ENCODE measurements around the gene ZNF467.

Gene ZNF467

GRCh38 chr7:149773446-149774236 is at the start of gene ZNF467:
TSS of gene ZNF467 (minus strand) at chr7:149773588. CDS start at chr7:149771032, 2,556 bp downstream.
- no peak for DNase-seq (ENCODE audit: low spot score)

GRCh38 chr7:149822353-149822943 is 49.1 kb upstream of the ZNF467 start:
- no peak for DNase-seq (ENCODE audit: low spot score)

- no peak for DNase-seq (ENCODE audit: low spot score)
Observed at GRCh38 chr7:149821191-149822148, 48.1 kb upstream of the ZNF467 start.

- no peak for DNase-seq (ENCODE audit: low spot score)
Observed at GRCh38 chr7:149820622-149821190, 47.3 kb upstream of the ZNF467 start.

- no peak for DNase-seq (ENCODE audit: low spot score)
Observed at GRCh38 chr7:149819961-149820340, 46.6 kb upstream of the ZNF467 start.

- DNase-seq (ENCODE audit: low spot score) = no peak
Observed at GRCh38 chr7:149819141-149819960, 46.0 kb upstream of the ZNF467 start.

GRCh38 chr7:149818536-149818840 is 45.1 kb upstream of the ZNF467 start:
- no peak for DNase-seq (ENCODE audit: low spot score)

GRCh38 chr7:149817836-149818535 is 44.6 kb upstream of the ZNF467 start:
- no peak for DNase-seq (ENCODE audit: low spot score)

- no peak for DNase-seq (ENCODE audit: low spot score)
Observed at GRCh38 chr7:149817301-149817771, 43.9 kb upstream of the ZNF467 start.

- no peak for DNase-seq (ENCODE audit: low spot score)
Observed at GRCh38 chr7:149816794-149817193, 43.4 kb upstream of the ZNF467 start.

GRCh38 chr7:149816267-149816751 is 42.9 kb upstream of the ZNF467 start:
- DNase-seq (ENCODE audit: low spot score) = no peak

GRCh38 chr7:149815661-149816266 is 42.4 kb upstream of the ZNF467 start:
- DNase-seq (ENCODE audit: low spot score) = no peak

GRCh38 chr7:149815121-149815520 is 41.7 kb upstream of the ZNF467 start:
- DNase-seq (ENCODE audit: low spot score) = no peak

- no peak for DNase-seq (ENCODE audit: low spot score)
Observed at GRCh38 chr7:149814494-149814893, 41.1 kb upstream of the ZNF467 start.

- DNase-seq (ENCODE audit: low spot score) = no peak
Observed at GRCh38 chr7:149813254-149814035, 40.1 kb upstream of the ZNF467 start.

- no peak for DNase-seq (ENCODE audit: low spot score)
Observed at GRCh38 chr7:149811831-149812490, 38.6 kb upstream of the ZNF467 start.

- no peak for DNase-seq (ENCODE audit: low spot score)
Observed at GRCh38 chr7:149811221-149811620, 37.8 kb upstream of the ZNF467 start.

GRCh38 chr7:149809215-149809614 is 35.8 kb upstream of the ZNF467 start:
- no peak for DNase-seq (ENCODE audit: low spot score)

- no peak for DNase-seq (ENCODE audit: low spot score)
Observed at GRCh38 chr7:149808311-149808710, 34.9 kb upstream of the ZNF467 start.
